DMS114 treated with DMSO at 0.1 percent for 48 hours (cell line): Measurements from ENCODE around the gene PKLR.
"Not testable (repeated sequence)": the region's sequence is repeated elsewhere in the genome, so short reads cannot be mapped to it uniquely, and the experiment has no call there.

ENCODE experiments used
- DNase-seq: peaks from one replicate; lab custom pipeline; 2025; ENCODE audit not compliant: unreplicated experiment; lab: John Stamatoyannopoulos, UW

PKLR gene

DNA sequence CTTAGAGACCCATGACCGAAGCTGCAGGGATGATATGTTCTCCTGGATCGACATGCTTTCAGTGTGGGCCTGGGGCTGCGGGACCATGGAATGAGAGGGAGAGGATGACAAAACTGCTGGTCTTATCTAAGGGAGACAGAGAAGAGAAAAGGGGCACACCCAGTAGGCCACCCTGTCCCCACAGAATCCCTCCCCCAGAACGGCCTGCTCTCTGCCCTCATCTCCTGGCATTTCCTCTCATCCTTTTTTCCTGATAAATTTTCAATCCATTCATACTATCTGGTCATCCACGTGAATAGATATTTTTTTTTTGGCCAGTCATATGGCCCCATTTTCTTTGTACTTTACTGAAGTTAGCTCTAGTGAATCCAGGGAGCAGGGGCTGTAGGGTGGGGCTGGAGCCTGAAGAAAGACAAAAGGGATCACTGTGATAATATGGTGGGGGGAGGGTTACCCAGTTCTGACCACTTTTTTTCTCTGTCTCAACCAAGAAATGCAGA lies at the start of gene PKLR:
TSS of gene PKLR (minus strand) at position 97 of the 500 bp plus-strand sequence. CDS start at position 54, 43 bp downstream.
- no peak for DNase-seq

DNA sequence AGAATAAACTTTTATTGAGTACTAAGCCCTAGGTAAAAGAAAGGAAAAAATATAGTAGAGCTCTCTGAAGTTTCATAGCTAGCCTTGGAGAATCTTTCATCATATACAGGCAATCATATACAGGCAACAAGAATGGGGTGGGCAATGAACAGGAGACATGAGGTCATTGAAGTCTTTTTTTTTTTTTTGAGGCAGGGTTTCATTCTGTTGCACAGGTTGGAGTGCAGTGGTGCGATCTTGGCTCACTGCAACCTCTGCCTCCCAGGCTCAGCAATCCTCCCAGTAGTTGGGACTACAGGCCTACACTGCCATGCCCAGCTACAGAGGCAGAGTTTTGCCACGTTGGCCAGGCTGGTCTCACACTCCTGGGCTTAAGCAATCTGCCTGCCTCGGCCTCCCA lies 41.6 kb upstream of the PKLR start:
- DNase-seq, result no peak

- DNase-seq, result no peak
Measured at GRCh38 chr1:155339515-155340097, 38.4 kb upstream of the PKLR start.

- DNase-seq, result no peak
Measured at GRCh38 chr1:155334962-155335361, 33.7 kb upstream of the PKLR start.

DNA sequence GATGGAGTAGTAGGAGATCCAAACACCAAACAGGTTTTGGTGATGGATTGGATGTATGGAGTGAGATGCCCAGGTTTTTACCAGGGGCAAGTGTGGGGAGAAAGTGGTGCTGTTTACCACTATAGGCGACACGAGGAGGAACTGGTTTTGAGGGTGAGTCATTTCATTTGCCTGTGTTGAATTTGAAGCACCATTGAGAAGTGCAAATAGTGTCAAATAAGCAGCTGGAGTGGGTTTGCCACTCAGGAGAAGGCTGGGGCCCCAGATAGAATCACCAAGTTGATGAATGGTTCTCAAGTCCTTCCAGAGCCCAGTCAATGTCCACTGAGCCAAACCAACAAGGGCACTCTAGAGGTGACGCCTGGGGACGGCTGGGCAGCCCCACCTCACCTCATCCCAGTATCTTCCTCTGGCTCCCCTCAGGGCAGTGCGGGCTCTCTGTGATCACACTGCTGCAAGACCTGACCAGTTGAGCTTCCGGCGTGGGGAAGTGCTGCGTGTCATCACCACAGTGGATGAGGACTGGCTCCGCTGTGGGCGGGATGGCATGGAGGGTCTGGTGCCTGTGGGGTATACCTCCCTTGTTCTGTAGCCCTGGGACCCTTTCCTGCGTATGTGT lies 28.9 kb upstream of the PKLR start:
- no peak for DNase-seq

GRCh38 chr1:155328856-155329255 lies 27.6 kb upstream of the PKLR start:
- not testable (repeated sequence) for DNase-seq

DNA sequence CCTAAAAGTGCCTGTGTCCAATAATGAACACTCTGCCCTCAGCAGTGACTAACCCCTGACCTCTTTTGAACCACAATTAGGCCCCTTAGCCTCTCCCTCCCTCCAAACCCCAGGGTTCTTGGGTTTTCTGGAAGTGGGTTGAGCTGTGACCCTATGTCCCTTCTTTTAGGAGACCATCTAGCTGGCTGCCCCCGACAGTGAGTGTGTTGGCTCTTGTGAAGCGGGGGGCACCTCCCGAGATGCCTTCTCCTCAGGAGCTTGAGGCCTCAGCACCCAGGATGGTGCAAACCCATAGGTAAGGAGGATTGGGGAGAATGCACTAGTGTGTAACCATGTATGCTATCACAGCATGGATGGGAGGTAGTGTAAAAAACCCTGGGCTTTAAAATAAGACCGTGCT lies 26.7 kb upstream of the PKLR start:
- no peak for DNase-seq

DNA sequence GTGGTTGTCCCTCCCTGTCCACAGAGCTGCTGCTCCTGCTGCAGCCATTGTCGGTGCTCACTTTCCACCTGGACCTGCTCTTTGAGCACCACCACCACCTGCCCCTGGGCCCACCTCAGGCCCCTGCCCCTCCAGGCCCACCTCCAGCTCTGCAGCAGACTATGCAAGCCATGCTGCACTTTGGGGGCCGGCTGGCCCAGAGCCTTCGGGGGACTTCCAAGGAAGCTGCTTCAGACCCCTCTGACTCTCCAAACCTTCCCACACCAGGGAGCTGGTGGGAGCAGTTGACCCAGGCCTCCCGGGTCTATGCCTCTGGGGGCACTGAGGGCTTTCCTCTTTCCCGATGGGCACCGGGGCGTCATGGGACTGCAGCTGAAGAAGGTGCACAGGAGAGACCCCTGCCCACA lies 25.4 kb upstream of the PKLR start:
- DNase-seq, result no peak

DNA sequence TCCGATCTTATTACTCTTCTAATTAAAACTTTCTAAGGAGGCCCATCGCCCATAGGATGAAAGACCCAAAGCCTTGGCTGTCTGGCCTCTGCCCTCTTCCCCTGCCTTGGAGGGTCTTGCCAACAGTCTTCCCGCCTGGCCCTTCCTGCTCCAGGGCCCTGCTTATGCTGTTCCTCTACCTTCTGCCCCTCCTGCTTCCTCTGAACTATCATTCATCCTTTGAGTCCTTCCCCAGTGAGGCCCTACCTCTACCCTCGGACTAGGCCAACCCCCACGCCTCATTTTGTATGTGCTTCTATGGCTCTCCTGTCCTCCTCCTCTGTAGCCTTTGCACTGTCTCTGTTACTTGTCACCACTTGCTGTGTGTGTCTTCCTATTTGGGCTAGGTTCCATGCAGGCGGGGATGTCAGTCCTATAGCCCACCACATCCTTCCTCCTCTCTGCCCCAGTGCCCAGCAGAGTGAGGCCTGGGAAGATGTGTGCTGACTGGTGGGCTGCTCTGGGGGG lies 24.8 kb upstream of the PKLR start:
- DNase-seq, result no peak

DNA sequence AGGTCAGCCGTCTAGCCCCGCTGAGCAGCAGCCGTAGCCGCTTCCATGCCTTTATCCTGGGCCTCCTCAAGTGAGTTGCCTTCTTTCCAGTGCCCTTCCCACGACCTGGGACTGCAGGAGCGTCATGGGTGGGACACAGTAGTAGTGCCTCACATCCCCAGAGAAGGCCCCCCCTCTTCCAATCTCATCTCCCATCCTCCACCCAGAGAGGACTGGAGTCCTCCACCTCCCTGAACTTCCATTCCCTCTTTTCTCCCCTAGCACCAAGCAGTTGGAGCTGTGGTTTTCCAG lies 24.3 kb upstream of the PKLR start:
- no peak for DNase-seq

DNA sequence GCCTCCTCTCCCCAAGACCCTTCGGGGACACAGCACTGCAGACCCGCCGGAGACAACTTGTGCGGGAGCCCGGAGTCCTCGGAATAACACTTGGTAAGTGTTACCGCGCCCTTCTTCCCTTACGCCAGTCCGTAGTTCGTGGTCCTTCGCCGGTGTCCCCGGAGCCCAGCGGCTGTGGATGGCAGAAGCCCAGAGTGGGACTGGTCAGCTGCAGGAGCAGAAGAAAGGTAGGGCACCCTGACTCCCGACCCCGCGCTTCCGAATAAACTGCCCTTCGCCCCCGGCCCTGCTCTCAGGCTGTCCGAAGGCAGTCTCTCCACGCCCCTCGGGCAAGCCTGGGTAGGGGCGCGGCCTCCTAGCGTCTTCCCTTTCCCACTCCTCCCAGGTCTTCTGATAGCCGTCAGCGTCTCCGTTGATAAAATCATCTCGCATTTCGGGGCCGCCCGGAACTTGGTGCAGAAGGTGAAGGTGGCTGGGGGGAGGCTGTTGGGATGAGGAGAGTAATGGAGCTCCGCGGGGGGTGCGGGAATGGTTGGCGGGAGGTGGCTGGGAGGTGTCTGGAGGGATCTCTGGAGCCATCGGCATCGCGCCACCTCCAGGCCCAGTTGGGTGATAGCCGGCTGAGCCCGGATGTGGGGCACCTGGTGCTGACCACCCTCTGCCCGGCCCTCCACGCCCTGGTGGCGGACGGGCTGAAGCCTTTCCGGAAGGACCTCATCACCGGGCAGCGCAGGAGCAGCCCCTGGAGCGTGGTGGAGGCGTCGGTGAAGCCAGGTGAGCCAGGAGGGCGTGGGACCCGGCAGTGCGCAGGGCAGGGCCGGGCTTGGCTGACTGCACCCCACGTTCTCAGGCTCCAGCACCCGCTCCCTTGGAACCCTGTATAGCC lies 23.7 kb upstream of the PKLR start:
- peak; percentile 64 for DNase-seq

DNA sequence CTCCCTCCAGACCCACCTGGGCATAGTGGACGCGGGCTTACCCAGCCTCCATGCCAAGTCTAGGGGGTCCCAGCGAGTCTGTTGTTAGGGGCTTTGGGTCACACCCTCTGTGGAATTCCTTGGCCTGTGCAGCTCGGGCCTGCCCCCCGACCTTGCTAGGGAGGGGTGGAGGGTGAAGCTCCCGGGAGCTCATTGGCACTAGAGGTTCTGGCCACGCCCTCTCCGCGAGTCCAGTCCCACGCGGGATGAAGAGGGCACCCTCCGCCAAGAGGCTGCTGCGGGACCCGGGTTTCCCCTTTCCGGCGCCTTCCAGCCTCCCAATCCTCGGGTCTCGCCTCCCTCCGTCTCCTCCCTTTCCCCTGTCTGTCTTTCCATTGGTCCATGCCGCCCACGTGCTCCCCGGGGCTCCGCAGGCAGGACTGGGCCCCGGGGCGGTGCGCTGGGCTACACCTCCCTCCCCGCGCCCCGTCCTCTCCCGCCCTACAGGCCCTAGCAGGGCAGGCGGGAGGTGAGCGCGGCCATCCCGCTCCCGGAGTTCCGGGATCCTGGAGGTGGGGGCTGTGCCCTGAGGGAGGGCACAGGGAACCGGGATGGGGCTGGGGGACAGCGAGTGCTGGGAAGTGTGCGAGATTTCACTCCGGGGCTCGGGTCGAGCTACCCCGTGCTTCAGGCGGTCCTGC lies 22.9 kb upstream of the PKLR start:
- peak; percentile 98 for DNase-seq

DNA sequence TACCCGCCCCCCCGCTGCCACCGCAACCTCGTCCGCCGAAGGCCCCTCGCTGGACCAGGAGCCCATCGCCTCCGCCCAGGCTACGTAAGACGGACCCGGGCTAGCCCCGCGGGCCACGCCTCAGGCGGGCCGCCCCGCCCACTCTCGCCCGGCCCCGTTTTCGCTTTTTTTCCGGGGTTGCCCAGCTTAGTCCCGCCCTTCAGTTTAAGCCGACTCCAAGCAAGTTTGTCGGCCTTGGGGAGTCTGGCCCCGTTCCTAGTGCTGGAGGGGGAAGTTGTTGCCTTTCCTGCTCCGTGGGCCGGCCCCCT lies 22.4 kb upstream of the PKLR start:
- DNase-seq, result peak; percentile 80

DNA sequence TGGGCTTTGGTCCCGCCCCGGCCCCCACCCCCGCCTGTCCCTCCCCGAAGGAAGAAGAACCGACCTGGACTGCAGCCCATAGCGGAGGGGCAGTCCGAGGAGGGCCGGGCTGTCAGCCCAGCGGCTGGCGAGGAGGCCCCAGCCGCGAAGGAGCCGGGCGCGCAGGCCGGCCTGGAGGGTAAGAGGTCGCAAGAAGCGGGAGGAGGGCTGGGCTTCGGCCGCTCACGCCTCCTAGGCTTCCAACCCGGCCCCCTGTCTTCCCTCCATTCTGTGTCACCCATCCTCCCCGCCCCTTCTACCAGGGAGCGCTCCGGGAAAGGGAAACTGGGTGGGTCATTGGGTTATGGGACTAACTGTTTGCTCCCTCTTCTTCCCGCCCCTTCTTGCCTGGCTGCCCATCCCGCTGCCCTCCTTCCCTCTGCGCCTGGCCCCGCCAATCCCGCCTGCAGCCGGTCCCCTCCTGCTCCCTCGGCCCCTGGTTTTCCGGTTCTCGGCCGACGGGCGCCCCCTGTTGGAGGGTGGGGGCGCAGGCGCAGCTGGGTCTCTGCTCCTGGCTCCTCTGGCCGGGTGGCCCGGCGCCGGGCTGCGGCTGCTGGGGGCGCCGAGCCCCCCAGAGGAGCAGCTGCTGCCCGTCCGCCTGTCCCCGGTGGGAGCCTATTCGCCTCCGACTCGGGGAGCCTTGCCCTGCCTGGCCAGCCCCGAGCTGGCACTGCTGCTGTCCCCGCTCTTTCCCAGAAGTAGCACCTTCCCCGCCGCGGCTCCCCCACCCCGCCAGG lies 21.9 kb upstream of the PKLR start:
- DNase-seq, result peak; percentile 94

DNA sequence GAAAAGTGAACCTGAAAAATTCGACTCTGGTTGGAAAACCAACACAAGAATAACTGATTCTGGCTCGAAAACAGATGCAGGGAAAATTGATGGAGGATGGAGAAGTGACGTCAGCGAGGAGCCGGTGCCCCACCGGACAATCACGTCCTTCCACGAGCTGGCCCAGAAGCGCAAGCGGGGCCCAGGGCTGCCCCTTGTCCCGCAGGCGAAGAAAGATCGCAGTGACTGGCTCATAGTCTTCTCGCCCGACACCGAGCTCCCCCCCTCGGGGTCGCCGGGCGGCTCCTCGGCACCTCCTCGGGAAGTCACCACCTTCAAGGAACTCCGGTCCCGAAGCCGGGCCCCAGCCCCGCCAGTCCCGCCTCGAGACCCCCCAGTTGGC lies 21.3 kb upstream of the PKLR start:
- peak; percentile 59 for DNase-seq

DNA sequence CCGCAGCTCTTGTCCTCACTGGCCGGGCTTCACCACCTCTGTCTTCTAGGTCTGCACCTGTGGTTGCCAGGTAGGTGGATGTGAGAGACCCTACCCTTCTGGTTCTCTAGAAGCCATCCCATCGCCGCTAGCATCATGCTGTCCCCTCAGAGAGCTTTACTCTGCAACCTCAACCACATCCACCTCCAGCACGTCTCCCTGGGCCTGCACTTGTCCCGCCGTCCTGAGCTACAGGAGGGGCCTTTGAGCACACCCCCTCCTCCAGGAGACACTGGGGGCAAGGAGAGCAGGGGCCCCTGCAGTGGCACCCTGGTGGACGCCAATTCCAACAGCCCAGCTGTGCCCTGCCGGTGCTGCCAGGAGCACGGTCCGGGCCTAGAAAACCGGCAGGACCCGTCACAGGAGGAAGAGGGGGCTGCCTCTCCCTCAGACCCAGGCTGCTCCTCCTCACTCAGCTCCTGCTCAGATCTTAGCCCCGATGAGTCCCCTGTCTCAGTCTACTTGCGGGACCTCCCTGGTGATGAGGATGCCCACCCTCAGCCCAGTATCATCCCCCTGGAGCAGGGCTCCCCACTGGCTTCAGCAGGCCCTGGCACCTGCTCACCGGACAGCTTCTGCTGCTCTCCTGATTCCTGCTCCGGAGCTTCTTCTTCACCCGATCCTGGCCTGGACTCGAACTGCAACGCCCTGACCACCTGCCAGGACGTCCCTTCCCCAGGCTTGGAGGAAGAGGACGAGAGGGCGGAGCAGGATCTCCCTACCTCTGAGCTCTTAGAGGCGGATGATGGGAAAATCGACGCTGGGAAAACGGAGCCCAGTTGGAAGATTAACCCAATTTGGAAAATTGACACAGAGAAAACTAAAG lies 20.6 kb upstream of the PKLR start:
- DNase-seq, result no peak

GRCh38 chr1:155320661-155321617 lies 19.7 kb upstream of the PKLR start, which contains the start of gene RUSC1:
Gene RUSC1 (plus strand): TSS chr1:155320894. CDS start chr1:155321774, 880 bp downstream.
- peak; percentile 84 for DNase-seq

DNA sequence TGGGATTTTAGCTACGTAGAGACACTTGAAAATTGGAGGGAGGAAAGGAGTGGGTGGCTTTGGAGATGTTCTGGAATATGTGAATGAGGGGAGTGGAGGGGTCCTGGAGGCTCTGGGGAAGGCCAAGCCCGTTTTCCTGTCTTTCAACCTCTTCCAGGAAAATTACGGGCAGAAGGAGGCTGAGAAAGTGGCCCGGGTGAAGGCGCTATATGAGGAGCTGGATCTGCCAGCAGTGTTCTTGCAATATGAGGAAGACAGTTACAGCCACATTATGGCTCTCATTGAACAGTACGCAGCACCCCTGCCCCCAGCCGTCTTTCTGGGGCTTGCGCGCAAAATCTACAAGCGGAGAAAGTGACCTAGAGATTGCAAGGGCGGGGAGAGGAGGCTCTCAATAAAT lies 19.0 kb upstream of the PKLR start:
- no peak for DNase-seq

- DNase-seq, result no peak
Measured at GRCh38 chr1:155319536-155319935, 18.3 kb upstream of the PKLR start.
